HG03460 (cell line): Measurements from ENCODE around the gene FRMPD4.

ENCODE experiments used
- ATAC-seq: cut with Tn5 transposase; IDR thresholded peaks from one replicate; pipeline ENCODE4 v1.9.1; 2021; ENCODE audit not compliant: unreplicated experiment

The FRMPD4 gene

GRCh38 chrX:12711435-12712040, 573.3 kb downstream of the FRMPD4 start:
- no peak for ATAC-seq

- ATAC-seq: no peak
Observed at GRCh38 chrX:12716574-12716973, 578.3 kb downstream of the FRMPD4 start.

- no peak for ATAC-seq
Observed at GRCh38 chrX:12719837-12720236, 581.6 kb downstream of the FRMPD4 start.

- ATAC-seq: no peak
Observed at GRCh38 chrX:12721042-12721441, 582.8 kb downstream of the FRMPD4 start.

- ATAC-seq: no peak
Observed at GRCh38 chrX:12722314-12722713, 584.0 kb downstream of the FRMPD4 start.

- ATAC-seq: no peak
Observed at GRCh38 chrX:12741416-12741815, 603.1 kb downstream of the FRMPD4 start.

- ATAC-seq: no peak
Observed at GRCh38 chrX:12747433-12747832, 609.2 kb downstream of the FRMPD4 start.

- no peak for ATAC-seq
Observed at GRCh38 chrX:12751887-12752286, 613.6 kb downstream of the FRMPD4 start.

- no peak for ATAC-seq
Observed at GRCh38 chrX:12753366-12753765, 615.1 kb downstream of the FRMPD4 start.

- no peak for ATAC-seq
Observed at GRCh38 chrX:12758291-12758690, 620.0 kb downstream of the FRMPD4 start.

GRCh38 chrX:12767856-12768255, 629.6 kb downstream of the FRMPD4 start:
- ATAC-seq: no peak

- ATAC-seq: no peak
Observed at GRCh38 chrX:12768491-12768890, 630.2 kb downstream of the FRMPD4 start.

GRCh38 chrX:12770440-12770839, 632.2 kb downstream of the FRMPD4 start:
- no peak for ATAC-seq

GRCh38 chrX:12771445-12772069, 633.3 kb downstream of the FRMPD4 start:
- ATAC-seq: peak; percentile 100
